Right ventricle myocardium inferior (tissue), 1 donor: Measurements from ENCODE around the gene IBTK. TPM values are rescaled to one million over a fixed set of nuclear protein-coding genes. Genes with fewer than 3 reads are reported as not detected.
A peak's percentile ranks its signal among the peaks of the same experiment; 100 is the strongest.
"Not testable (repeated sequence)": the region's sequence is repeated elsewhere in the genome, so short reads cannot be mapped to it uniquely, and the experiment has no call there.

Experiments
- ATAC-seq: fragments of 200-7000 bp; cut with Tn5 transposase; one replicate; pipeline ENCODE4 v1.9.1; 2020; ENCODE audit warnings: mild to moderate bottlenecking, moderate library complexity
- DNase-seq: peaks from one replicate; pipeline ENCODE4 v3.0.0; 2021; ENCODE audit errors: missing footprints
- intact Hi-C: fragments of 100-400 bp; cut with DNase I; formaldehyde crosslinking; loops from one replicate; pipeline ENCODE4 v1.11.0; 2022
- total RNA-seq: library from RNA; stranded (reverse); fragmentation: NEBNext Ultra II Directional; extraction: Animal tissue kit (Norgen Biotek cat#: 25700); gene quantifications from one replicate; pipeline ENCODE4 v1.2.1, GENCODE V29; 2021
- donor health status: DM: no; HTN: yes; CAD: no; lungs with severe emphysema.

Gene IBTK
- total RNA-seq, 1 donor from 2014 or later, result 27.6 TPM

GRCh38 chr6:82144007-82144851 is 103.3 kb downstream of the IBTK start:
- DNase-seq (no peak), ATAC-seq (peak; percentile 81)
- intact Hi-C loops, result loop anchor here (2.0 to 10.0 kb wide), 2 partner anchors 23 to 239 kb away; no protein-coding TSS in a partner anchor

- intact Hi-C loops, result loop anchor here (2.0 to 10.0 kb wide), 2 partner anchors 24 to 238 kb away; no protein-coding TSS in a partner anchor
- no peak for DNase-seq
- ATAC-seq, result peak; percentile 49
Observed at GRCh38 chr6:82143041-82143481, 104.5 kb downstream of the IBTK start.

DNA sequence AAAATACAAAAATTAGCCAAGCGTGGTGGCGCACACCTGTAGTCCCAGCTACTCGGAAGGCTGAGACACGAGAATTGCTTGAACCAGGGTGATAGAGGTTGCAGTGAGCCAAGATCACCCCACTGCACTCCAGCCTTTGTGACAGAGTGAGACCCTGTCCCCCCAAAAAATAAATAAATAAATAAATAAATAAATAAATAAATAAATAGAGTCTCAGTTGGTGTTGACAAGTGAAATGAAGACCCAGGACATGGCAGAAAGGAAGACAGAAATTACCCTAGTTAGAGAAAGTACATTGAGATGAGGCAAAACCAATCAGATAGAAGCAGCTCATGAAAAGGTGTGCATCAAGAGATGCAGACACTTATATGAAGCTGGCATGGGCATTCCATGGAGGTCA is 105.0 kb downstream of the IBTK start:
- intact Hi-C loops, result loop anchor here (2.0 to 10.0 kb wide), 2 partner anchors 24 to 238 kb away; no protein-coding TSS in a partner anchor
- DNase-seq, result no peak
- ATAC-seq, result no peak

DNA sequence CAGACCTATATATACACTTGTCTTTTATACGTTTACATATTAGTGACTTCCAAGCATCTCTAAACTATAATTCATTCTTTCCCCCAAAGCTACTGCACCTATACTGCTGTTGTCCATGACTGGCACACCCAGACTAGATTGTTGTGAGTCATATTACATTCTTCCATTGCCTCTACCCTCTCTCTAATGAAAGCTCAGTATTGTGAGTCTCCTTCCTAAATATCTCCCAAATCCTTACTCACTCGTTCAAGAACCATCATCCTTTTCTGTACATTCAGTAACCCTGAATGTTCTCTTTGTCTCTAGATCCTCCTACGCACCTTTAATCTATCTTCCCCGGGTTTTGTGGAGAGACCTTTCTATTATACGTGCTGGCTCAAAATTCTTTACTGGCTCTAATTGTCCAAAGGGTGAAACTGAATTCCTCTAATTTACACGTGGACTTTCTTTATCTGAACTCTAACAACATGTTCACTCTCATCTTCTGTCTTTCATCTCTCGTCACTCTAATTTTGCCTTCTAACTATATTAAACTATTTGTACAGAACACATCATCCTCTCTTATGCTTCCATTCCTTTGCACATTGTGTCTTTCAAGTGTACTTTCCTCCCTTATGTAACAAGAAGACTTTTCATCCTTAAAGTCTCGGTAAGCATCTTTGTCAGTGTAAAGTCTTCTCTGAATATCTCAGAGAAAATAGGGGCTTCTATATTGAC is 109.3 kb downstream of the IBTK start:
- DNase-seq (no peak), ATAC-seq (peak; percentile 53)
- intact Hi-C loops, result no loop called here

DNA sequence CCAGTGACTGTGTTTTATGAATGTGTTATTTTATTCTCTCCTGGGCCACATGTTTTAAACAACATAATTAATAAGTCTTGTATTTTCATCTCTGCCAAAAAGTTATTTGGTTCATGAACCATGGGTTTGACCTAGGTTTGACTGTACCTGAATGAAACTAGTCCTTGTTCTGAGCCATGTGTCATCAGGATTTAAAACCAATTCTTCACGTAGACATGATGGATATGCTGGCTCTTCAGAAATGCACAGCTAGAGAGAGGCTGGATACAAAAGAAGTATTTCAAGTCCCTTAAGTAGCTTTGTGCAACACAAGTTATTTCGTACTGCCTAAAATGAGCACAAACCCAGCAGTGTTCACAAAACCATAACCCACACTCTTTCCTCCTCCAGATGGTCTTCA is 116.1 kb downstream of the IBTK start:
- intact Hi-C loops, result no loop called here
- DNase-seq (no peak), ATAC-seq (no peak)

GRCh38 chr6:82129797-82130196 is 117.7 kb downstream of the IBTK start:
- DNase-seq, result no peak
- intact Hi-C loops, result no loop called here
- no peak for ATAC-seq

- DNase-seq, ATAC-seq, intact Hi-C loops: not testable (repeated sequence)
Observed at GRCh38 chr6:82128973-82129372, 118.6 kb downstream of the IBTK start.

DNA sequence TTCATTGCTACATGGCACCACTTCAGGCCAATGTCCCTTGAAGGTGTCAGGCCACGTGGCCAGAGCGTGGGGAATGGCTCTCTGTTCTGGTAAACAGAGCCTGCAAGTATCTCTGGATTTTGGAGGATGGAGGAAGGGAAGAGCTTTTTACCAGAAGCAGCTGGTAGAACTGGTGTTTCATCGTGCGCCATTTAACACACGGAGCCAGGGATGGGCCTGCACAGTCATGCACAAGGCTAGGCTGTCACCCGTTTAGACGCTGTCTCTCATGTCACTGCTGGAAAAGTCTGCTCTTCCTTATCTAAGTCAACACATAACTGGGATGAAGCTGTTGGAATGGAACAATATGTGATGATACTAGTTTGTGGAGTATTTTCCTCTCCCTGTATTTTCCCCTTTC is 123.9 kb downstream of the IBTK start:
- DNase-seq, result peak; percentile 17
- intact Hi-C loops, result no loop called here
- no peak for ATAC-seq

Other genes with a start within 250 kb of the IBTK start
- gene TPBG, start 116.1 kb upstream of the IBTK start, total RNA-seq, result 2.8 TPM